Measurements from ENCODE around the gene HDGFL2. TPM values are rescaled to one million over a fixed set of nuclear protein-coding genes. Genes with fewer than 3 reads are reported as not detected.

HDGFL2 gene
- total and polyA plus RNA-seq, 12 donors = 22.0 to 74.7 (median 35.7) TPM

GRCh38 chr19:4496304-4496703 is 24.2 kb downstream of the HDGFL2 start:
- Histone ChIP-seq H3K9me3 (replicated peaks in 1 of 3) (no peaks in the 10 kb centered on the region), H3K36me3 (replicated peaks in 1 of 2) (peaks cover 0 to 84% of the 10 kb centered on the region in 2 donors), H3K4me3 (no peak overlapping the region), H3K27me3 (no peaks in the 10 kb centered on the region), H3K27ac (no peak overlapping the region), H3K4me1 (replicated peaks in 1 of 2) (no peaks in the 10 kb centered on the region)
- no peak for TF ChIP-seq POLR2A (IDR thresholded peaks at IDR 0.05)
- TF ChIP-seq CTCF (IDR thresholded peaks at IDR 0.05) = no peak
- intact Hi-C loops (cut with DNase I) = no loop called here
- 89 to 97% (median 89%) methylated on average over 5 to 18 of the region's 18 CpGs for WGBS, 4 donors
- no peak for DNase-seq

- intact Hi-C loops (cut with DNase I) = no loop called here
- TF ChIP-seq POLR2A (IDR thresholded peaks at IDR 0.05) (no peak), CTCF (IDR thresholded peaks at IDR 0.05) (no peak)
- H3K4me1 ChIP-seq (replicated peaks in 1 of 2) = no peaks in the 10 kb centered on the region
- no peaks in the 10 kb centered on the region for H3K27me3 ChIP-seq
- no peak overlapping the region for H3K4me3 ChIP-seq
- 91 to 94% (median 92%) methylated on average over 15 to 25 of the region's 25 CpGs for WGBS, 4 donors
- no peak for DNase-seq
- H3K9me3 ChIP-seq (replicated peaks in 1 of 3) = no peaks in the 10 kb centered on the region
- peaks cover 0 to 89% of the 10 kb centered on the region in 2 donors for H3K36me3 ChIP-seq (replicated peaks in 1 of 2)
- H3K27ac ChIP-seq = no peak overlapping the region
Observed at GRCh38 chr19:4497770-4498389, 25.8 kb downstream of the HDGFL2 start.

- Histone ChIP-seq H3K27ac (no peak overlapping the region), H3K9me3 (replicated peaks in 1 of 3) (no peaks in the 10 kb centered on the region), H3K4me1 (replicated peaks in 1 of 2) (no peaks in the 10 kb centered on the region), H3K36me3 (replicated peaks in 1 of 2) (peaks cover 0 to 87% of the 10 kb centered on the region in 2 donors), H3K4me3 (no peak overlapping the region), H3K27me3 (no peaks in the 10 kb centered on the region)
- no peak for DNase-seq
- WGBS, 4 donors = 90 to 97% (median 94%) methylated on average over 9 to 12 of the region's 12 CpGs
- intact Hi-C loops (cut with DNase I) = no loop called here
- no peak for TF ChIP-seq POLR2A (IDR thresholded peaks at IDR 0.05)
- no peak for TF ChIP-seq CTCF (IDR thresholded peaks at IDR 0.05)
Observed at GRCh38 chr19:4498694-4499093, 26.6 kb downstream of the HDGFL2 start.

- Histone ChIP-seq H3K27me3 (no peaks in the 10 kb centered on the region), H3K4me1 (replicated peaks in 1 of 2) (no peaks in the 10 kb centered on the region), H3K27ac (no peak overlapping the region), H3K9me3 (replicated peaks in 1 of 3) (no peaks in the 10 kb centered on the region), H3K4me3 (no peak overlapping the region), H3K36me3 (replicated peaks in 1 of 2) (peaks cover 0 to 81% of the 10 kb centered on the region in 2 donors)
- TF ChIP-seq CTCF (IDR thresholded peaks at IDR 0.05) (no peak), POLR2A (IDR thresholded peaks at IDR 0.05) (no peak)
- 96 to 98% (median 97%) methylated on average over 20 to 23 of the region's 23 CpGs for WGBS, 4 donors
- DNase-seq = no peak
- intact Hi-C loops (cut with DNase I) = no loop called here
Observed at GRCh38 chr19:4499318-4499717, 27.2 kb downstream of the HDGFL2 start.

All from adrenal gland (tissue), 12 donors.